Measurements from ENCODE around the gene PHF1. TPM values are rescaled to one million over a fixed set of nuclear protein-coding genes. Genes with fewer than 3 reads are reported as not detected.
A peak's percentile ranks its signal among the peaks of the same experiment; 100 is the strongest.

PHF1 gene
- total RNA-seq, 2 donors from 2014 or later: 71.4 to 75.7 TPM

DNA sequence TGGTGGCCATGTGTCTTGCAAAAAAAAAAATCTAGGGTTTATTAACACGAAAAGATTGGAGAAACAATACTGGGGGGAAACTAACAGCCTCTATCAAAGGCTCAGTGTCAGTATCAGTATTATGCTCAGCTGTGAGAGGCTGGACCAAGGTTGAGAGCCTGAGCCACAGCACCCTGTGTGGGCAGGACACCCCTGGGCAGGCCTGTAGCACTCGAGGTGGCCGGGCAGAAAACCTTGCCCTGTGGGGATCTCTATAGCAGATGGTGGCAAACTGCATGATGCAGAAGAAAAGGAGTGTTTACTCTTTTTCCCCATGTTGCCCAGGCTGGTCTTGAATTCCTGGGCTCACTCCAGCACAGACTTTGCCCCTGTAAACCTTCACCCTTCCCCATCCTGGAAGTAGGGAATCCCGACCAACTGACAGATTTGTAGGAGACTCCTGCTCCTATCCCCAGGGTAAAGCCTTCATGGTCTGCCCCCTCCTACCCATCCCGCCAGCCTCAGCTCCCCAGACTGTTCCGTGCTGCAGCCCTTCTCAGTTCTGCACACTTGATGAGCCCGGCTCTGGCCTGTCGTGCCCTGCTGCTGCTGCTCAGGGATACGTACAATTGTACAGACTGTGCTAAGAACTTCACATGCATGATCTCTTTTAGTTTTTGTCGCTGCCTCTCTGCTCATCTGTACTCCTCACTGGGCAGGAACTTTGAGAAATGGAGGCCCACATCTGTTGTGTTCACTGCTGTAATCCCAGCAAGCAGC lies 27.2 kb upstream of the PHF1 start:
- Mint-ChIP-seq H3K36me3 (ENCODE audit: low read depth) (no peaks in the 10 kb centered on the region), H3K4me1 (peaks cover 2% of the 10 kb centered on the region), H3K9me3 (no peaks in the 10 kb centered on the region), H3K4me3 (no peak overlapping the region), H3K27ac (no peak overlapping the region), H3K27me3 (ENCODE audit: insufficient read depth) (no peaks in the 10 kb centered on the region)
- H3K4me1 ChIP-seq (ENCODE audit: control insufficient read depth, insufficient read depth, low read length): no peaks in the 10 kb centered on the region
- H3K4me3 ChIP-seq (ENCODE audit: low read length): no peak overlapping the region
- no peaks in the 10 kb centered on the region for H3K27me3 ChIP-seq (ENCODE audit: control insufficient read depth, insufficient read depth, low read length, poor library complexity, severe bottlenecking)
- H3K9me3 ChIP-seq (ENCODE audit: control insufficient read depth, low read length): no peaks in the 10 kb centered on the region
- no peaks in the 10 kb centered on the region for H3K36me3 ChIP-seq (ENCODE audit: control insufficient read depth, insufficient read depth, low read length)
- 90 to 92% methylated on average over 7 to 9 of the region's 10 CpGs for WGBS, 2 experiments (ENCODE audit: insufficient coverage in 1 of 2, insufficient read length in 1 of 2)
- TF ChIP-seq, protein P1, sequence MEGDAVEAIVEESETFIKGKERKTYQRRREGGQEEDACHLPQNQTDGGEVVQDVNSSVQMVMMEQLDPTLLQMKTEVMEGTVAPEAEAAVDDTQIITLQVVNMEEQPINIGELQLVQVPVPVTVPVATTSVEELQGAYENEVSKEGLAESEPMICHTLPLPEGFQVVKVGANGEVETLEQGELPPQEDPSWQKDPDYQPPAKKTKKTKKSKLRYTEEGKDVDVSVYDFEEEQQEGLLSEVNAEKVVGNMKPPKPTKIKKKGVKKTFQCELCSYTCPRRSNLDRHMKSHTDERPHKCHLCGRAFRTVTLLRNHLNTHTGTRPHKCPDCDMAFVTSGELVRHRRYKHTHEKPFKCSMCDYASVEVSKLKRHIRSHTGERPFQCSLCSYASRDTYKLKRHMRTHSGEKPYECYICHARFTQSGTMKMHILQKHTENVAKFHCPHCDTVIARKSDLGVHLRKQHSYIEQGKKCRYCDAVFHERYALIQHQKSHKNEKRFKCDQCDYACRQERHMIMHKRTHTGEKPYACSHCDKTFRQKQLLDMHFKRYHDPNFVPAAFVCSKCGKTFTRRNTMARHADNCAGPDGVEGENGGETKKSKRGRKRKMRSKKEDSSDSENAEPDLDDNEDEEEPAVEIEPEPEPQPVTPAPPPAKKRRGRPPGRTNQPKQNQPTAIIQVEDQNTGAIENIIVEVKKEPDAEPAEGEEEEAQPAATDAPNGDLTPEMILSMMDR (conservative IDR thresholded peaks at IDR 0.05): no peak
- no peak for DNase-seq
- H3K27ac ChIP-seq (ENCODE audit: low read depth, low read length): no peak overlapping the region
- H3K9ac ChIP-seq (ENCODE audit: extremely low read depth, low read length, poor library complexity, severe bottlenecking): no peak overlapping the region

DNA sequence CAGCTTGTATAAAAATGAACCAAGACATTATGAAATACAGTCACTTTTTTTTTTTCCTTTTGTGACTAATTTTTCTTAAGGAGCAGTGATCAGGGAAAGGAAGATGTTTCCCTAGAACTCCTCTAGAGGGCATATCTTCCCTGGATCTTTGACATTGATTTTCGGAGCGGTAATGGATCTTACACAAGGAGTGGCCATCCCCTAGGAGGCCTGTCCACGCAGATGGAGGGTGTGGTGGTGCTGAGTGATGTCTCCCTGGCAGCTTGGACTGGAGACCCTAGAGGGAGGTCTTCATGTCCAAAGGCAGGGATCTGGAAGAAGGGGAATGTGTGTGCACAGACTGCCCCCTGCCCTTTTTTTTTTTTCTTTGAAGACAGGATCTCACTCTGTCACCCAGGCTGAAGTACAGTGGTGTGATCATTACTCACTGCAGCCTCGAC lies 26.2 kb upstream of the PHF1 start:
- H3K27ac Mint-ChIP-seq: no peak overlapping the region
- DNase-seq: peak; percentile 68
- no peak overlapping the region for H3K27ac ChIP-seq (ENCODE audit: low read depth, low read length)
- no peak overlapping the region for H3K4me3 ChIP-seq (ENCODE audit: low read length)
- H3K4me1 Mint-ChIP-seq: peaks cover 2% of the 10 kb centered on the region
- no peaks in the 10 kb centered on the region for H3K36me3 ChIP-seq (ENCODE audit: control insufficient read depth, insufficient read depth, low read length)
- H3K27me3 Mint-ChIP-seq (ENCODE audit: insufficient read depth): no peaks in the 10 kb centered on the region
- no peaks in the 10 kb centered on the region for H3K9me3 ChIP-seq (ENCODE audit: control insufficient read depth, low read length)
- WGBS, 2 experiments (ENCODE audit: insufficient coverage in 1 of 2, insufficient read length in 1 of 2): 15 to 45% methylated on average over 4 of the region's 4 CpGs
- H3K27me3 ChIP-seq (ENCODE audit: control insufficient read depth, insufficient read depth, low read length, poor library complexity, severe bottlenecking): no peaks in the 10 kb centered on the region
- no peaks in the 10 kb centered on the region for H3K4me1 ChIP-seq (ENCODE audit: control insufficient read depth, insufficient read depth, low read length)
- TF ChIP-seq, protein P1 (conservative IDR thresholded peaks at IDR 0.05): peak; percentile 78
- H3K4me3 Mint-ChIP-seq: no peak overlapping the region
- H3K36me3 Mint-ChIP-seq (ENCODE audit: low read depth): no peaks in the 10 kb centered on the region
- no peak overlapping the region for H3K9ac ChIP-seq (ENCODE audit: extremely low read depth, low read length, poor library complexity, severe bottlenecking)
- H3K9me3 Mint-ChIP-seq: no peaks in the 10 kb centered on the region

DNA sequence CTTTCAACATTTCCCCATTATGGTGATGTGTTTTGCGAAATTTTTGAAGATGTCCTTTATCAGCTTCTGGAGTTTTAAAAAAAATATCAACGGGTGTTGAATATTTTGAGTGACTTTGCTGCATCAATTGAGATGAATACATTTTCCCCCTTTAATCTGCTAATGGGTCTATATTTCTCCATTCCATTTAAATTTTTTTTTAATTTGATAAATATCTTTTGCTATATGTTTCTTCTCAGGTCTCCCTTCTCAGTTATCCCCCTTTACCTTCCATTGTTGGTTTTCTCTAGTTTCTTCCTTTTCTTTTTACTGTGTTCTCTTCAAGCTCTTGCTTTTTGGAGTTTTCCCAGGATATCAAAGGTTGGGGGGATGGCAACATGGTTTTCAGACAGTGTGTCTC lies 20.6 kb upstream of the PHF1 start:
- H3K27me3 Mint-ChIP-seq (ENCODE audit: insufficient read depth): no peaks in the 10 kb centered on the region
- no peak overlapping the region for H3K27ac ChIP-seq (ENCODE audit: low read depth, low read length)
- 97 to 100% methylated on average over 1 to 2 of the region's 2 CpGs for WGBS, 2 experiments (ENCODE audit: insufficient coverage in 1 of 2, insufficient read length in 1 of 2)
- H3K27me3 ChIP-seq (ENCODE audit: control insufficient read depth, insufficient read depth, low read length, poor library complexity, severe bottlenecking): no peaks in the 10 kb centered on the region
- H3K36me3 Mint-ChIP-seq (ENCODE audit: low read depth): peaks cover 2% of the 10 kb centered on the region
- H3K36me3 ChIP-seq (ENCODE audit: control insufficient read depth, insufficient read depth, low read length): no peaks in the 10 kb centered on the region
- no peaks in the 10 kb centered on the region for H3K4me1 ChIP-seq (ENCODE audit: control insufficient read depth, insufficient read depth, low read length)
- H3K4me1 Mint-ChIP-seq: peaks cover 20% of the 10 kb centered on the region
- TF ChIP-seq, protein P1 (conservative IDR thresholded peaks at IDR 0.05): no peak
- no peak overlapping the region for H3K4me3 Mint-ChIP-seq
- peak overlapping the region; percentile 97 for H3K27ac Mint-ChIP-seq
- H3K9me3 ChIP-seq (ENCODE audit: control insufficient read depth, low read length): no peaks in the 10 kb centered on the region
- no peak for DNase-seq
- H3K9me3 Mint-ChIP-seq: no peaks in the 10 kb centered on the region
- no peak overlapping the region for H3K4me3 ChIP-seq (ENCODE audit: low read length)
- no peak overlapping the region for H3K9ac ChIP-seq (ENCODE audit: extremely low read depth, low read length, poor library complexity, severe bottlenecking)
